Measurements from ENCODE around the gene SPI1.

SPI1 gene

GRCh38 chr11:47417712-47418111 is 39.4 kb upstream of the SPI1 start:
- Mint-ChIP-seq H3K36me3 (ENCODE audit: low read depth) (peaks cover 38% of the 10 kb centered on the region), H3K4me1 (peaks cover 7% of the 10 kb centered on the region), H3K4me3 (no peak overlapping the region), H3K27me3 (ENCODE audit: low read depth, poor library complexity) (no peaks in the 10 kb centered on the region), H3K9me3 (no peaks in the 10 kb centered on the region), H3K27ac (peak overlapping the region; percentile 82)
- DNase-seq = no peak
- TF ChIP-seq CTCF (IDR thresholded peaks at IDR 0.05) = no peak

DNA sequence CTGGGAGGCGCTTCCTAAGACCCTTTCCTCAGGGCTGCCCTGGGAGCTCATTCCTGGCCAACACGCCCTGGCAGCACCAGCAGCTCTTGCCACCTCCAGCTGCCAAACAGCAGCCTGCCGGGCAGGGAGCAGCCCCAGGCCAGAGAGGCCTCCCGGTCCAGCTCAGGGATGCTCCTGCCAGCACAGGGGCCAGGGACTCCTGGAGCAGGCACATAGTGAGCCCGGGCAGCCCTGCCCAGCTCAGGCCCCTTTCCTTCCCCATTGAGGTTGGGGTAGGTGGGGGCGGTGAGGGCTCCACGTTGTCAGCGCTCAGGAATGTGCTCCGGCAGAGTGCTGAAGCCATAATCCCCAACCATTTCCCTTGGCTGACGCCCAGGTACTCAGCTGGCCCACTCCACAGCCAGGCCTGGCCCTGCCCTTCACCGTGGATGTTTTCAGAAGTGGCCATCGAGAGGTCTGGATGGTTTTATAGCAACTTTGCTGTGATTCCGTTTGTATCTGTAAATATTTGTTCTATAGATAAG is 37.7 kb upstream of the SPI1 start:
- Mint-ChIP-seq H3K36me3 (ENCODE audit: low read depth) (peaks cover 27% of the 10 kb centered on the region), H3K9me3 (no peaks in the 10 kb centered on the region), H3K4me3 (no peak overlapping the region), H3K27ac (no peak overlapping the region), H3K4me1 (peaks cover 7% of the 10 kb centered on the region), H3K27me3 (ENCODE audit: low read depth, poor library complexity) (no peaks in the 10 kb centered on the region)
- DNase-seq = no peak
- TF ChIP-seq CTCF (IDR thresholded peaks at IDR 0.05) = no peak

GRCh38 chr11:47415091-47415854 is 36.9 kb upstream of the SPI1 start:
- H3K27ac Mint-ChIP-seq = peak overlapping the region; percentile 39
- H3K4me1 Mint-ChIP-seq = peaks cover 7% of the 10 kb centered on the region
- no peak for DNase-seq
- no peaks in the 10 kb centered on the region for H3K27me3 Mint-ChIP-seq (ENCODE audit: low read depth, poor library complexity)
- H3K4me3 Mint-ChIP-seq = no peak overlapping the region
- no peak for TF ChIP-seq CTCF (IDR thresholded peaks at IDR 0.05)
- peaks cover 22% of the 10 kb centered on the region for H3K36me3 Mint-ChIP-seq (ENCODE audit: low read depth)
- H3K9me3 Mint-ChIP-seq = no peaks in the 10 kb centered on the region

- TF ChIP-seq CTCF (IDR thresholded peaks at IDR 0.05) = no peak
- no peaks in the 10 kb centered on the region for H3K27me3 Mint-ChIP-seq (ENCODE audit: low read depth, poor library complexity)
- H3K4me1 Mint-ChIP-seq = peaks cover 8% of the 10 kb centered on the region
- no peaks in the 10 kb centered on the region for H3K9me3 Mint-ChIP-seq
- DNase-seq = no peak
- peaks cover 16% of the 10 kb centered on the region for H3K36me3 Mint-ChIP-seq (ENCODE audit: low read depth)
- H3K27ac Mint-ChIP-seq = no peak overlapping the region
- H3K4me3 Mint-ChIP-seq = no peak overlapping the region
Measured at GRCh38 chr11:47414685-47415070, 36.3 kb upstream of the SPI1 start.

GRCh38 chr11:47413908-47414684 is 35.7 kb upstream of the SPI1 start:
- H3K4me3 Mint-ChIP-seq = no peak overlapping the region
- H3K27me3 Mint-ChIP-seq (ENCODE audit: low read depth, poor library complexity) = no peaks in the 10 kb centered on the region
- no peak for DNase-seq
- peak overlapping the region; percentile 95 for H3K27ac Mint-ChIP-seq
- H3K9me3 Mint-ChIP-seq = no peaks in the 10 kb centered on the region
- no peak for TF ChIP-seq CTCF (IDR thresholded peaks at IDR 0.05)
- peaks cover 13% of the 10 kb centered on the region for H3K4me1 Mint-ChIP-seq
- H3K36me3 Mint-ChIP-seq (ENCODE audit: low read depth) = peaks cover 16% of the 10 kb centered on the region

Measured in nephron progenitor cell (in vitro differentiated cells).